SK-N-SH treated with all-trans-retinoic acid at 6 μM for 48 hours (cell line): ENCODE results near the gene GP2.

Experiments used
- ATAC-seq: fragments of 200-7000 bp; cut with Tn5 transposase; 3 replicates; pipeline ENCODE4 v1.9.1; 2020; ENCODE audit warnings: mild to moderate bottlenecking, moderate library complexity
- BACH2 ChIP-seq: fragments of 250-450 bp; sonication (Bioruptor Pico); IDR thresholded peaks from 2 replicates; pipeline ENCODE4 v1.9.0; 2021; ENCODE audit warnings: mild to moderate bottlenecking, borderline replicate concordance
- CREB5 ChIP-seq: fragments of 250-450 bp; sonication (Bioruptor Pico); IDR thresholded peaks from 2 replicates; pipeline ENCODE4 v1.5.1; 2020; ENCODE audit warnings: low read depth, mild to moderate bottlenecking, moderate library complexity
- ESRRG ChIP-seq: fragments of 250-450 bp; sonication (Bioruptor Pico); IDR thresholded peaks from 2 replicates; pipeline ENCODE4 v1.6.1; 2021; ENCODE audit warnings: mild to moderate bottlenecking
- GLIS3 ChIP-seq: fragments of 250-450 bp; sonication (Bioruptor Pico); IDR thresholded peaks from 2 replicates; pipeline ENCODE4 v1.5.0; 2020; ENCODE audit warnings: mild to moderate bottlenecking, moderate library complexity
- ISL1 ChIP-seq: fragments of 250-450 bp; sonication (Bioruptor Pico); IDR thresholded peaks from 2 replicates; pipeline ENCODE4 v2.1.2; 2022; ENCODE audit warnings: mild to moderate bottlenecking, moderate library complexity
- OSR1 ChIP-seq: fragments of 250-450 bp; sonication (Bioruptor Pico); IDR thresholded peaks from 2 replicates; pipeline ENCODE4 v1.8.0; 2022; ENCODE audit warnings: moderate library complexity, mild to moderate bottlenecking, inconsistent platforms
- PPARA ChIP-seq: fragments of 250-450 bp; sonication (Bioruptor Pico); IDR thresholded peaks from 2 replicates; pipeline ENCODE4 v1.5.0; 2020; ENCODE audit warnings: mild to moderate bottlenecking, borderline replicate concordance
- RARB ChIP-seq: fragments of 250-450 bp; sonication (Bioruptor Pico); IDR thresholded peaks from 2 replicates; pipeline ENCODE4 v1.8.0; 2021; ENCODE audit warnings: mild to moderate bottlenecking, moderate library complexity
- SNAI2 ChIP-seq: fragments of 250-450 bp; sonication (Bioruptor Pico); IDR thresholded peaks from 2 replicates; pipeline ENCODE4 v1.5.0; 2020; ENCODE audit warnings: mild to moderate bottlenecking, moderate library complexity
- TCF4 ChIP-seq: fragments of 250-450 bp; sonication (Bioruptor Pico); IDR thresholded peaks from 2 replicates; pipeline ENCODE4 v1.8.0; 2021; ENCODE audit warnings: mild to moderate bottlenecking, moderate library complexity, borderline replicate concordance
- TOX ChIP-seq: fragments of 250-450 bp; sonication (Bioruptor Pico); IDR thresholded peaks from 2 replicates; pipeline ENCODE4 v1.8.0; 2021; ENCODE audit warnings: mild to moderate bottlenecking, moderate library complexity, borderline replicate concordance
- ZC3H10 ChIP-seq: fragments of 250-450 bp; sonication (Bioruptor Pico); IDR thresholded peaks from 2 replicates; pipeline ENCODE4 v1.5.1; 2021; ENCODE audit warnings: mild to moderate bottlenecking, moderate library complexity
- ZFP3 ChIP-seq: fragments of 250-450 bp; sonication (Bioruptor Pico); IDR thresholded peaks from 2 replicates; pipeline ENCODE4 v1.5.0; 2020; ENCODE audit warnings: mild to moderate bottlenecking, moderate library complexity
- ZFP30 ChIP-seq: fragments of 450-650 bp; formaldehyde crosslinking; IDR thresholded peaks from 2 replicates; pipeline ENCODE4 v1.5.0; 2022; ENCODE audit warnings: mild to moderate bottlenecking, moderate library complexity
- ZNF565 ChIP-seq: fragments of 450-650 bp; formaldehyde crosslinking; conservative IDR thresholded peaks from 2 replicates; pipeline ENCODE4 v1.5.0; 2020; ENCODE audit warnings: low read depth, mild to moderate bottlenecking, moderate library complexity
- TF ChIP-seq, protein P1 (sequence below): fragments of 250-450 bp; sonication (Bioruptor Pico); IDR thresholded peaks from 2 replicates; pipeline ENCODE4 v1.5.1; 2021; ENCODE audit warnings: mild to moderate bottlenecking, moderate library complexity
- TF ChIP-seq, protein P2 (sequence below): fragments of 250-450 bp; sonication (Bioruptor Pico); IDR thresholded peaks from 2 replicates; pipeline ENCODE4 v1.5.0; 2020; ENCODE audit warnings: mild to moderate bottlenecking, moderate library complexity
- TF ChIP-seq, protein P3 (sequence below): fragments of 250-450 bp; sonication (Bioruptor Pico); IDR thresholded peaks from 2 replicates; pipeline ENCODE4 v1.8.0; 2020; ENCODE audit warnings: mild to moderate bottlenecking, moderate library complexity, borderline replicate concordance

GP2 gene

DNA sequence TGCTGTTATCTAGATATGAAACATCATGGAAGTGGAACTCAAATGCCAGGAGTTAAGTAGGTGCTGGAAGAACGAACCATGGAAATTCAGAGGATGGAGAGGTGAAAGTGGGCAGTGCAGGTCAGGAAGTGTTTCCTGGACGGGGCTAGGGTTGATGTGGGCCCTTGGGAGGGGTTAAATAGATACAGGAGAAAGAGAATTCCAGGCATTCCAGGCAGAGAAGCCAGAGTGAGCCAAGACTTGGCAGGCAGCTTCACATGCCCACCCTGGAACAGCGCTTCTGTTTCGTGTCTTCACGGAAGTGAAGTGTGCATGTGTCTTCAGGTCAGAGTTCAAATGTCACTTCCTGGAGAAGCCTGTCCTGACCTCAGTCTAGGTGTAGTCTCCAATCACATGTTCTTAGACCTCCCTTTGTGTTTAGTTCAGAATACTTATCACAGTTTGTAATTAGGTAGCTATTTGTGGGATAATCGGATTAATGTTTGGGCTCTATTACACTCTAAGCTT lies 41.3 kb downstream of the GP2 start (continued):
- TF ChIP-seq, protein P1, sequence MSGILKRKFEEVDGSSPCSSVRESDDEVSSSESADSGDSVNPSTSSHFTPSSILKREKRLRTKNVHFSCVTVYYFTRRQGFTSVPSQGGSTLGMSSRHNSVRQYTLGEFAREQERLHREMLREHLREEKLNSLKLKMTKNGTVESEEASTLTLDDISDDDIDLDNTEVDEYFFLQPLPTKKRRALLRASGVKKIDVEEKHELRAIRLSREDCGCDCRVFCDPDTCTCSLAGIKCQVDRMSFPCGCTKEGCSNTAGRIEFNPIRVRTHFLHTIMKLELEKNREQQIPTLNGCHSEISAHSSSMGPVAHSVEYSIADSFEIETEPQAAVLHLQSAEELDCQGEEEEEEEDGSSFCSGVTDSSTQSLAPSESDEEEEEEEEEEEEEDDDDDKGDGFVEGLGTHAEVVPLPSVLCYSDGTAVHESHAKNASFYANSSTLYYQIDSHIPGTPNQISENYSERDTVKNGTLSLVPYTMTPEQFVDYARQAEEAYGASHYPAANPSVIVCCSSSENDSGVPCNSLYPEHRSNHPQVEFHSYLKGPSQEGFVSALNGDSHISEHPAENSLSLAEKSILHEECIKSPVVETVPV (CRISPR knock-in tag), result no peak
- TF ChIP-seq BACH2 (CRISPR knock-in tag) (no peak), ZFP30 (CRISPR knock-in tag) (no peak)

GRCh38 chr16:20280259-20280658 lies 47.1 kb downstream of the GP2 start:
- no peak for ATAC-seq
- no peak for TF ChIP-seq ZC3H10 (CRISPR knock-in tag)

- TF ChIP-seq TCF4 (CRISPR knock-in tag) (no peak), SNAI2 (no peak), TOX (CRISPR knock-in tag) (no peak), GLIS3 (CRISPR knock-in tag) (no peak)
- ATAC-seq, result no peak
These were observed 55.4 kb downstream of the GP2 start for GRCh38 chr16:20271893-20272292.

GRCh38 chr16:20268409-20268808 lies 58.9 kb downstream of the GP2 start:
- no peak for TF ChIP-seq ZC3H10 (CRISPR knock-in tag)
- TF ChIP-seq SNAI2, result no peak
- no peak for TF ChIP-seq GLIS3 (CRISPR knock-in tag)
- TF ChIP-seq PPARA (CRISPR knock-in tag), result no peak
- no peak for TF ChIP-seq BACH2 (CRISPR knock-in tag)
- no peak for TF ChIP-seq TCF4 (CRISPR knock-in tag)
- ATAC-seq, result no peak

DNA sequence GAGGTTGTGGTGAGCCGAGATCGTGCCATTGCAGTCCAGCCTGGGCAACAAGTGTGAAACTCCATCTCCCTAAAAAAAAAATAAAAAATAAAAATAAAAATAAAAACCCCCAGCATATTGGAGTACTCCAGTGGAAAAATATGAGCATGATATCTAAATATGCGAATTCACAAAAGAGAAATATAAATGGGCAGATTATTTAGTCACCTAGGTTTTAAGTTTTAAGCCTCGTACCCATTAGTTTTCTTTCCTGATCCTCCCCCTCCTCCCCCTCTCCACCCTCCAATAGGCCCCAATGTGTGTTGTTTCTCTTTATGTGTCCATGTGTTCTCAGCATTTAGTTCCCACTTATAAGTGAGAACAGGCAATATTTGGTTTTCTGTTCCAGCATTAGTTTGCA lies 62.3 kb downstream of the GP2 start:
- TF ChIP-seq ZNF565 (CRISPR knock-in tag), result no peak
- TF ChIP-seq GLIS3 (CRISPR knock-in tag), result no peak
- no peak for TF ChIP-seq SNAI2
- no peak for TF ChIP-seq BACH2 (CRISPR knock-in tag)
- TF ChIP-seq ESRRG (CRISPR knock-in tag), result no peak
- TF ChIP-seq, protein P2, sequence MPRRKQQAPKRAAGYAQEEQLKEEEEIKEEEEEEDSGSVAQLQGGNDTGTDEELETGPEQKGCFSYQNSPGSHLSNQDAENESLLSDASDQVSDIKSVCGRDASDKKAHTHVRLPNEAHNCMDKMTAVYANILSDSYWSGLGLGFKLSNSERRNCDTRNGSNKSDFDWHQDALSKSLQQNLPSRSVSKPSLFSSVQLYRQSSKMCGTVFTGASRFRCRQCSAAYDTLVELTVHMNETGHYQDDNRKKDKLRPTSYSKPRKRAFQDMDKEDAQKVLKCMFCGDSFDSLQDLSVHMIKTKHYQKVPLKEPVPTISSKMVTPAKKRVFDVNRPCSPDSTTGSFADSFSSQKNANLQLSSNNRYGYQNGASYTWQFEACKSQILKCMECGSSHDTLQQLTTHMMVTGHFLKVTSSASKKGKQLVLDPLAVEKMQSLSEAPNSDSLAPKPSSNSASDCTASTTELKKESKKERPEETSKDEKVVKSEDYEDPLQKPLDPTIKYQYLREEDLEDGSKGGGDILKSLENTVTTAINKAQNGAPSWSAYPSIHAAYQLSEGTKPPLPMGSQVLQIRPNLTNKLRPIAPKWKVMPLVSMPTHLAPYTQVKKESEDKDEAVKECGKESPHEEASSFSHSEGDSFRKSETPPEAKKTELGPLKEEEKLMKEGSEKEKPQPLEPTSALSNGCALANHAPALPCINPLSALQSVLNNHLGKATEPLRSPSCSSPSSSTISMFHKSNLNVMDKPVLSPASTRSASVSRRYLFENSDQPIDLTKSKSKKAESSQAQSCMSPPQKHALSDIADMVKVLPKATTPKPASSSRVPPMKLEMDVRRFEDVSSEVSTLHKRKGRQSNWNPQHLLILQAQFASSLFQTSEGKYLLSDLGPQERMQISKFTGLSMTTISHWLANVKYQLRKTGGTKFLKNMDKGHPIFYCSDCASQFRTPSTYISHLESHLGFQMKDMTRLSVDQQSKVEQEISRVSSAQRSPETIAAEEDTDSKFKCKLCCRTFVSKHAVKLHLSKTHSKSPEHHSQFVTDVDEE (CRISPR knock-in tag), result no peak
- no peak for TF ChIP-seq OSR1 (CRISPR knock-in tag)
- TF ChIP-seq, protein P3, sequence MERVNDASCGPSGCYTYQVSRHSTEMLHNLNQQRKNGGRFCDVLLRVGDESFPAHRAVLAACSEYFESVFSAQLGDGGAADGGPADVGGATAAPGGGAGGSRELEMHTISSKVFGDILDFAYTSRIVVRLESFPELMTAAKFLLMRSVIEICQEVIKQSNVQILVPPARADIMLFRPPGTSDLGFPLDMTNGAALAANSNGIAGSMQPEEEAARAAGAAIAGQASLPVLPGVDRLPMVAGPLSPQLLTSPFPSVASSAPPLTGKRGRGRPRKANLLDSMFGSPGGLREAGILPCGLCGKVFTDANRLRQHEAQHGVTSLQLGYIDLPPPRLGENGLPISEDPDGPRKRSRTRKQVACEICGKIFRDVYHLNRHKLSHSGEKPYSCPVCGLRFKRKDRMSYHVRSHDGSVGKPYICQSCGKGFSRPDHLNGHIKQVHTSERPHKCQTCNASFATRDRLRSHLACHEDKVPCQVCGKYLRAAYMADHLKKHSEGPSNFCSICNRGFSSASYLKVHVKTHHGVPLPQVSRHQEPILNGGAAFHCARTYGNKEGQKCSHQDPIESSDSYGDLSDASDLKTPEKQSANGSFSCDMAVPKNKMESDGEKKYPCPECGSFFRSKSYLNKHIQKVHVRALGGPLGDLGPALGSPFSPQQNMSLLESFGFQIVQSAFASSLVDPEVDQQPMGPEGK (CRISPR knock-in tag), result no peak
- no peak for TF ChIP-seq ISL1
- TF ChIP-seq TOX (CRISPR knock-in tag), result no peak
- TF ChIP-seq PPARA (CRISPR knock-in tag), result no peak
- TF ChIP-seq ZFP3 (CRISPR knock-in tag), result no peak
- TF ChIP-seq, protein P1 (CRISPR knock-in tag), result no peak
- TF ChIP-seq ZC3H10 (CRISPR knock-in tag), result no peak
- TF ChIP-seq RARB (CRISPR knock-in tag), result no peak
- no peak for TF ChIP-seq CREB5
- ATAC-seq, result no peak
